Spleen (tissue), 7 donors: ENCODE data around the gene BNC2.

Experiments
- POLR2A ChIP-seq, 3 donors: fragments of 450-650 bp; IDR thresholded peaks; one replicate each; pipeline ENCODE4 v1.5.1; 2017; ENCODE audit warnings: antibody characterized with exemption in 3 of 3, mild to moderate bottlenecking in 1 of 3
- TF ChIP-seq, protein P1 (sequence below), 11 experiments: fragments of 200-600 bp in 7 of 11; fragments of 450-650 bp in 4 of 11; sonication (generic) in 4 of 11; IDR thresholded peaks in 8 of 11; conservative IDR thresholded peaks in 3 of 11; 1 replicate in 7 of 11; 2 replicates in 4 of 11; pipeline versions ENCODE4 v1.4.0 to v1.8.0; 2016 to 2021; ENCODE audit warnings: antibody characterized with exemption in 11 of 11, inconsistent platforms in 4 of 11, mild to moderate bottlenecking in 1 of 11
- donor health status: DM: no; HTN: no; CAD: no; lungs with moderate emphysema.
- donor health status: DM: no; HTN: no; CAD: no.
- donor health status: DM: no; HTN: no; CAD: no.

DNA sequence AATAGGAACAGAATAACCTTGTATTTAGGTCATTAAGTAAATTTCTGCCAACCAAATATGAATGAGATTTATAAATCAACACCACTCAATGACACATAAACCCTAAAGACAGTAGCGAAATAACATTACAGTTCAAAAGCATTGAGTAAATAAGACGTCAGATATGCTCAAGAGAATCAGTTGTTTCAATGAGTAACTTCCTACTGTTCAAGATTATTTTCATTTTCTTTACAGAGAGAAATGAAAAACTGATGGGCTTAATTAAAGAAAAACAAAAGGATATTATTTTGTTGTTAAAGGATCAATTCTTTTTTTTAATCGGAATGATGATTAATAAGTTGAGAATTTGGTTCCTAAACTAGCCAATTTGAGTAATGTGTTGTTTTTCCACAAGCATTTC, 150.1 kb downstream of the BNC2 start:
- no peak for TF ChIP-seq POLR2A (IDR thresholded peaks at IDR 0.05)
- TF ChIP-seq, protein P1, sequence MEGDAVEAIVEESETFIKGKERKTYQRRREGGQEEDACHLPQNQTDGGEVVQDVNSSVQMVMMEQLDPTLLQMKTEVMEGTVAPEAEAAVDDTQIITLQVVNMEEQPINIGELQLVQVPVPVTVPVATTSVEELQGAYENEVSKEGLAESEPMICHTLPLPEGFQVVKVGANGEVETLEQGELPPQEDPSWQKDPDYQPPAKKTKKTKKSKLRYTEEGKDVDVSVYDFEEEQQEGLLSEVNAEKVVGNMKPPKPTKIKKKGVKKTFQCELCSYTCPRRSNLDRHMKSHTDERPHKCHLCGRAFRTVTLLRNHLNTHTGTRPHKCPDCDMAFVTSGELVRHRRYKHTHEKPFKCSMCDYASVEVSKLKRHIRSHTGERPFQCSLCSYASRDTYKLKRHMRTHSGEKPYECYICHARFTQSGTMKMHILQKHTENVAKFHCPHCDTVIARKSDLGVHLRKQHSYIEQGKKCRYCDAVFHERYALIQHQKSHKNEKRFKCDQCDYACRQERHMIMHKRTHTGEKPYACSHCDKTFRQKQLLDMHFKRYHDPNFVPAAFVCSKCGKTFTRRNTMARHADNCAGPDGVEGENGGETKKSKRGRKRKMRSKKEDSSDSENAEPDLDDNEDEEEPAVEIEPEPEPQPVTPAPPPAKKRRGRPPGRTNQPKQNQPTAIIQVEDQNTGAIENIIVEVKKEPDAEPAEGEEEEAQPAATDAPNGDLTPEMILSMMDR (IDR thresholded peaks at IDR 0.05 in 8 of 11, conservative IDR thresholded peaks at IDR 0.05 in 3 of 11), result no peak
